ENCODE data around the gene PNMA6A. TPM values are rescaled to one million over a fixed set of nuclear protein-coding genes. Genes with fewer than 3 reads are reported as not detected.
"Not testable (repeated sequence)": the region's sequence is repeated elsewhere in the genome, so short reads cannot be mapped to it uniquely, and the experiment has no call there.

PNMA6A gene
- total RNA-seq (2014; rRNA removed; shearing (Covaris generic)) = 7.5 and 9.8 TPM in 2 replicates

DNA sequence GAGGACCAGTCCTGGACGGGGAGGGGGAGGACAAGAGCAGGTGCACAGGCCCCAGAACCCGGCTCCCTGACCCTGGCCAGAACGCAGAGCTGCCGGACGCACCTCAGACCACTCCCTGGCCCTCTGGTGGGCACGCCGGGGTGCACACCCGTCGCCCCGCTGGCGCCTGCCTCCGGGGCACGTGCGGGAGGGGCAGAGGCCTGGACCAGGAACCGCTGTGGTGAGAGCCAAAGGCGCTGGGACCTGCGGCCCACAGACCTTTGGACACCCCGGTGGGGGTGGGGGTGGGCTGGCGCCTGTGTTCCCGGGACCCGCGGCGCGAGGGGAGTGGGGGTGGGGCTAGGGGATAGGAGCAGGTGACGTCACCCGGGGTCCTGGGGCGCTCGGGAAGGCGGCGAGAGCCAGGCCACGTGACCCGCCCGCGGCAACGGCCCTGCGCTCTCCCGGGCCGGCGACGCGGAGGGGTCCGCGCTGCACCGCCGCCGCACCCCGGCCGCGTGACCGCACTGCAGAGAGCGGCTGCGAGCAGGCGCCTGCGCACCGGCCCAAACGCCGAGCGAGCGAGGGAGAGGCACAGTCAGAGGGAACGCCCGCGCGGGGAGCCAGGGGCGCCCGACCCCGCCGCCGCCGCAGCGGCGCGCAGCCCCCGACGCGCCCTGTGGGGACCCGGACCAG lies at the start of gene PNMA6A:
PNMA6A (plus strand) TSS at position 546 of the 675 bp plus-strand sequence. CDS start 609 bp downstream, outside the sequence.
- H3K27me3 ChIP-seq (ENCODE audit: control insufficient read depth, insufficient read depth, low read length); DNase-seq; H3K36me3 ChIP-seq (replicated peaks; ENCODE audit: control insufficient read depth, insufficient read depth, low read length); H3K4me3 ChIP-seq (ENCODE audit: insufficient read depth, low read depth, low read length): not testable (repeated sequence)

DNA sequence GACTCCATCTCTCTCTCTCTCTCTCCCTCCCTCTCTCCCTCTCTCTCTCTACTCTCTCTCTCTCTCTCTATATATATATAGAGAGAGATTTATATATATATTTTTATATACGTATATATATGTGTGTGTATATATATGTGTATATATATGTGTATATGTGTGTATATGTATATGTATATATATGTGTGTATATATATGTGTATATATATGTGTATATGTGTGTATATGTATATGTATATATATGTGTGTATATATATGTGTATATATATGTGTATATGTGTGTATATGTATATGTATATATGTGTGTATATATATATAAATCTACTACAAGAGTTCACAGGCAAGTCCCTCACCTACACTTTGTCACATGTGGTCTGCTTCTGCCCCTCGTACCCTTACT lies 45.8 kb upstream of the PNMA6A start:
- not testable (repeated sequence) for H3K27me3 ChIP-seq (ENCODE audit: control insufficient read depth, insufficient read depth, low read length); H3K4me3 ChIP-seq (ENCODE audit: insufficient read depth, low read depth, low read length); DNase-seq; H3K36me3 ChIP-seq (replicated peaks; ENCODE audit: control insufficient read depth, insufficient read depth, low read length)

DNA sequence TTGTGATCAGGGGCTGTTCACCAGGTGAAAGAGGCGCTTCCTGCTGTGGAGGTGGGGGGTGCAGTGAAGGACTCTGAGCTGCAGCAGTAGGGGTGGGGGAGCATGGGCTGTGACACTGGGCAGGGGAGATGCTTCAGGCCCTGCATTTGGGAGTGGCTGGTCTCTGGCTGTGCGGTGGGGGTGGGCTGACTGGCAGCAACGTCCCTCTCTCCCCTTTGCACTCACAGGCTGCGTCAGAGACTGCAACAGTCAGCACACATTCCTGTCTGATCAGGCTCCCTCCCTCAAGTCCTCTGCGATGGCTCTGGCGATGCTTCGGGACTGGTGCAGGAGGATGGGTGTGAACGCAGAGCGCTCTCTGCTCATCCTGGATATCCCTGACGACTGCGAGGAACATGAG lies 43.8 kb upstream of the PNMA6A start:
- not testable (repeated sequence) for H3K4me3 ChIP-seq (ENCODE audit: insufficient read depth, low read depth, low read length); H3K36me3 ChIP-seq (replicated peaks; ENCODE audit: control insufficient read depth, insufficient read depth, low read length); H3K27me3 ChIP-seq (ENCODE audit: control insufficient read depth, insufficient read depth, low read length)
- DNase-seq = peak; percentile 24

DNA sequence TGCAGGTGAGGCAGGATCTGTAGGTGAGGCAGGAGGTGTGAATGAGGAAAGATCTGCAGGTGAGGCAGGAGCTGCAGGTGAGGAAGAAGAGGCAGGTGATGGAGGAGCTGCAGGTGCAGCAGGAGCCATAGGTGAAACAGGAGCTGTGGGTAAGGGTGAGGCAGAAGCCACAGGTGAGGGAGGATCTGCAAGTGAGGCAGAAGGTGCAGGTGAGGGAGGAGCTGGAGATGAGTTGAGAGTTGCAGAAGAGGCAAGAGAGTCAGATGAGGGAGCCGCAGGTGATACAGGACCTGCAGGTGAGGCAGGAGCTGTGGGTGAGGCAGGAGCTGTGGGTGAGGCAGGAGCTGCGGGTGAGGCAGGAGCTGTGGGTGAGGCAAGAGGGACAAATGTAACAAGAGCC lies 43.1 kb upstream of the PNMA6A start:
- H3K27me3 ChIP-seq (ENCODE audit: control insufficient read depth, insufficient read depth, low read length) = no peaks in the 10 kb centered on the region

DNA sequence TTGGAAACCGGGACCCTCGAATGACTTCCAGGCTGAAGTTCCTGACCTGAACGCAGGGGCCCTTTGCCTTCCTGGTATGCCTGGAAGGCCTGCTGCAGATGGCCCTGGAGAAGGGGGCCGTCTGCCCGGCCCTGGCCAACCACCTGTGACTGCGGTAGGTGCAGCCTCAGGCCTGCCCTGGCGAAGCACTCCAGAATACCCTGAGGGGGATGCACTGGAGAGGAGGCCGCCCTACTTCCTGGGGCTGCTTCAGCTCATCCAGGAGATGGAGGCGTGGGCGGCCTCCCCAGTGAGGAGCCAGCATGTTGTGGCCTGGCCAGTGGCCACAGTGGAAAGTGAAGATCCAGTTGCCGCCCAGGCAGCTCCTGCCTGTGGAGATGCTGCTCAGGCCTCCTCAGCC lies 42.4 kb upstream of the PNMA6A start:
- Histone ChIP-seq H3K4me3 (ENCODE audit: insufficient read depth, low read depth, low read length) (no peak overlapping the region), H3K27me3 (ENCODE audit: control insufficient read depth, insufficient read depth, low read length) (no peaks in the 10 kb centered on the region), H3K36me3 (replicated peaks; ENCODE audit: control insufficient read depth, insufficient read depth, low read length) (no peaks in the 10 kb centered on the region)
- DNase-seq = peak; percentile 23

More for the DNA sequence above, 43.1 kb upstream of the PNMA6A start:
- no peak for DNase-seq
- no peaks in the 10 kb centered on the region for H3K36me3 ChIP-seq (replicated peaks; ENCODE audit: control insufficient read depth, insufficient read depth, low read length)
- H3K4me3 ChIP-seq (ENCODE audit: insufficient read depth, low read depth, low read length) = no peak overlapping the region

DNA sequence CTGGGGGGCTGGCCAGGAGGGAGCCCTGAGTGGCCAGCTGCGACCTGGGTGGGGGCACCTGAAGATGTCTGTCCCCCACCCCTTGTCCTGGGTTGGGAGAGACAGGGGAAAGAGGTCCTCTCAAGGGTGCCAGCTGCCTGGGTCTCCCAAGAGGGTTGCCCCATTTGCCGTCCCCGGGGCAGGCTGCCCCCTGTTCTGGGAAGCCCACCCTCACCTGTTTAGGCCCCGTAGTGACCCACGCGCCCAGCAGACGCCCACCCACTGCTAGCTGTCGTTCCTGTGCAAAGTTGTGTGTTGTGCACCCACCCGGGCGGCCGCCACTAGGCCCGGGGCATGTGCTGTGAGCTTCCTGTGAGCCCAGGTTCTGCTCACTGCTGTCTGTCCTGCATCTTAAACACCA lies 41.5 kb upstream of the PNMA6A start:
- Histone ChIP-seq H3K36me3 (replicated peaks; ENCODE audit: control insufficient read depth, insufficient read depth, low read length) (no peaks in the 10 kb centered on the region), H3K4me3 (ENCODE audit: insufficient read depth, low read depth, low read length) (no peak overlapping the region), H3K27me3 (ENCODE audit: control insufficient read depth, insufficient read depth, low read length) (no peaks in the 10 kb centered on the region)
- peak; percentile 23 for DNase-seq

DNA sequence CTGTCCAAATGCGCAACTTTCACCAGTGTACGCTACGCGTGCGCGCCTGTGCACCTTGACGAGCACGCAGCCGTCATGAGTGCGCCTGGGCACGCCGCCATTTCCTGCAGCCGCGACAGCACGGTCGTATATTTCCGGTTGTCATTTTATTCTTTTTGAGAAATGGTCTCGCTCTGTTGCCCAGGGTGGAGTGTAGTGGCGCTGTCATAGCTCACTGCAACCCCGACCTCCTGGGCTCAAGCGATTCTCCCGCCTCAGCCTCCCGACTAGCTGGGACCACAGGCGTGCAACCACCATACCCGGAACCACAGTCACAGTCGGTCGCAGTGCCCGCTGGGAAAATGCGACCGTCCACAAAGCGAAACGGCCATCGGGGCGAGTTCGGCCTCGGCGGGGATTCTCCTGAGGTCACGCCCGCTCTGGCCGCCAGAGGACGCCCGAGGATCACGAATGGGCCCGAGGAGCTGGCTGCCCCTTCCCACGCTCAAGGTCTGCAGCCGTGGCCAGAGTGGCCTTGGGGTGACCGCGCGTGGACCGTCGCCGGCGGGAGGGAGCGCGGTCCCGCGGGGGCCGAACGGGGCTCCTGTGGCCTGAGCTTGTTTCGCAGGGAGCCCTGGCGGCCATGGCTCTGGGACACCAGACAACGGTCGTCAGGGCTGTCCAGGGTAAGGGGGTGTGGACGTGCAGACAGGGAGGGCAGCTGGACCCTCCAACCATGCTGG lies 39.7 kb upstream of the PNMA6A start:
- no peaks in the 10 kb centered on the region for H3K36me3 ChIP-seq (replicated peaks; ENCODE audit: control insufficient read depth, insufficient read depth, low read length)
- H3K27me3 ChIP-seq (ENCODE audit: control insufficient read depth, insufficient read depth, low read length) = no peaks in the 10 kb centered on the region
- H3K4me3 ChIP-seq (ENCODE audit: insufficient read depth, low read depth, low read length) = peak overlapping the region; percentile 16; the same call in 1 of the 2 replicates
- peak; percentile 84 for DNase-seq

DNA sequence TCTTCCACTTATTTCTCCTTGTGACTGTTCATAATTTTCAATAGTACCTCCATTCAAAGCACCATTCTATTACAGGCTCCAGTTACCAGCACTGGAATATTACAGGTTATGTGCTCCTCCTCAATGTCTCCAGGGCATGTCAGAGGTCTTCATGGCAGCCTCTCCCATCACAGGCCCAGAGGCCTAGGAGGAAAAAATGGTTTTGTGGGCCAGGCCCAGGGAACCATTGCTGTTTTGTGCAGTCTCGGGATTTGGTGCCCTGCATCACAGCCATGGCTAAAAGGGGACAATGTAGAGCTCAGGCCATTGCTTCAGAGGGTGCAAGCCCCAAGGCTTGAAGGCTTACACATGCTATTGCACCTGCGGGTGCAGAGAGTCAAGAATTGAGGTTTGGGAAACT lies 23.2 kb upstream of the PNMA6A start:
- H3K4me3 ChIP-seq (ENCODE audit: insufficient read depth, low read depth, low read length) = no peak overlapping the region
- DNase-seq = no peak
- H3K27me3 ChIP-seq (ENCODE audit: control insufficient read depth, insufficient read depth, low read length) = no peaks in the 10 kb centered on the region
- H3K36me3 ChIP-seq (replicated peaks; ENCODE audit: control insufficient read depth, insufficient read depth, low read length) = no peaks in the 10 kb centered on the region

DNA sequence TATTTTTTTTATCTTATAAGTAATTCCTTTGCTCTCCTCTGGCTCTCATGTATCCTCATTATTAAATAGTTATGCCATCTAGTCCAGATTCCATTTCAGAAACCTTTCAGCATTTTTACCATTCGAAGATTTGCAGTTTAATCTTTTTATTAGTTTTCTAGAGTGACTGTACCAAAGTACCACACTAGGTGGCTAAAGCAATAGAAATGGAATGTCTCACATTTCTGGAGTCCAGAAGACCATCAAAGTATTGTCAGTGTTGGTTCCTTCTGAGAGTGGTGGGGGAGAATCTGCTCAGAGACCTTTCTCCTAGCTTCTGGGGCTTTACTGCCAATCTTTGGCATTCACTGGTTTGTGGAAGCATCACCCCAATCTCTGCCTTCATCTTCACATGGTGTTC lies 19.7 kb upstream of the PNMA6A start:
- H3K36me3 ChIP-seq (replicated peaks; ENCODE audit: control insufficient read depth, insufficient read depth, low read length) = no peaks in the 10 kb centered on the region
- no peak for DNase-seq
- no peak overlapping the region for H3K4me3 ChIP-seq (ENCODE audit: insufficient read depth, low read depth, low read length)
- peaks cover 7% of the 10 kb centered on the region; the same call in 1 of the 2 replicates for H3K27me3 ChIP-seq (ENCODE audit: control insufficient read depth, insufficient read depth, low read length)

DNA sequence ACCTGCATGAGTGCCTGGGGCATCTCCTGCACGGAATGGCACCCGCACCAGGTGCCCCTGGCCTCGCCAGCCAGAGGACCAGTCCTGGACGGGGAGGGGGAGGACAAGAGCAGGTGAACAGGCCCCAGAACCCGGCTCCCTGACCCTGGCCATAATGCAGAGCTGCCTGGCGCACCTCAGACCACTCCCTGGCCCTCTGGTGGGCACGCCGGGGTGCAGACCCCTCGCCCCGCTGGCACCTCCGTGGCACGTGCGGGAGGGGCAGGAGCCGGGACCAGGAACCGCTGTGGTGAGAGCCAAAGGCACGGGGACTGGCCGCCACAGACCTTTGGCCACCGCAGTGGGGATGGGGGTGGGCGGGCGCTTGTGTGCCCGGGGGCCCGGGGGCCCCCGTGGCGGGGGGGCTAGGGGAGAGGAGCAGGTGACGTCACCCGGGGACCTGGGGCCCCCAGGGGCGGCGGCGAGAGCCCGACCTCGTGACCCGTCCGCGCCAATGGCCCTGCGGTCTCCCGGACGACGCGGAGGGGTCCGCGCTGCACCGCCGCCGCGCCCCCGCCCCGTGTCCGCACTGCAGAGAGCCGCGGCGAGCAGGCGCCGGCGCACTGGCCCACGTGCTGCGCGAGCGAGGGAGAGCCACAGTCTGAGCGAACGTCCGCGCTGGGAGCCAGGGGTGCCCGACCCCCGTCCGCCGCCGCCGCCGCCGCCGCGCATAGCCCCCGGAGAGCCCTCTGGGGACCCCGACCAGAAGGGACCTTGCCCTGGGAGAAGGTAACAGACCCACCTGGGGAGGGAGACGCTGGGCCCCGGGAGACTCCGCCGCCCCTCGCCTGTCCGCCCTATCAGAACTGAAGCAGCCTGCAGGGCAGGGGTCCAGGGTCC lies 16.1 kb upstream of the PNMA6A start, which contains the start of gene PNMA3:
PNMA3 (plus strand) TSS at position 600 of the 879 bp plus-strand sequence. CDS start 586 bp downstream, outside the sequence.
- no peaks in the 10 kb centered on the region for H3K36me3 ChIP-seq (replicated peaks; ENCODE audit: control insufficient read depth, insufficient read depth, low read length)
- H3K4me3 ChIP-seq (ENCODE audit: insufficient read depth, low read depth, low read length) = peak within 1 kb of the TSS; percentile 32
- DNase-seq = peak; percentile 79
- peaks cover 7% of the 10 kb centered on the region; the same call in 1 of the 2 replicates for H3K27me3 ChIP-seq (ENCODE audit: control insufficient read depth, insufficient read depth, low read length)

DNA sequence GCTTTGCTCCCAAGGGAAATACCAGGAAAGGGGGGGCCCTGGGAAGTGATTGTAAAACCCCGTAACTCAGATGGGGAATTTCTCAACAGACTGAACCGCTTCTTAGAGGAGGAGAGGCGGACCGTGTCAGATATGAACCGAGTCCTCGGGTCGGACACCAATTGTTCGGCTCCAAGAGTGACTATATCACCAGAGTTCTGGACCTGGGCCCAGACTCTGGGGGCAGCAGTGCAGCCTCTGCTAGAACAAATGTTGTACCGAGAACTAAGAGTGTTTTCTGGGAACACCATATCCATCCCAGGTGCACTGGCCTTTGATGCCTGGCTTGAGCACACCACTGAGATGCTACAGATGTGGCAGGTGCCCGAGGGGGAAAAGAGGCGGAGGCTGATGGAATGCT lies 15.0 kb upstream of the PNMA6A start:
- Histone ChIP-seq H3K27me3 (ENCODE audit: control insufficient read depth, insufficient read depth, low read length) (peaks cover 7% of the 10 kb centered on the region; the same call in 1 of the 2 replicates), H3K4me3 (ENCODE audit: insufficient read depth, low read depth, low read length) (no peak overlapping the region), H3K36me3 (replicated peaks; ENCODE audit: control insufficient read depth, insufficient read depth, low read length) (no peaks in the 10 kb centered on the region)
- DNase-seq = peak; percentile 28

DNA sequence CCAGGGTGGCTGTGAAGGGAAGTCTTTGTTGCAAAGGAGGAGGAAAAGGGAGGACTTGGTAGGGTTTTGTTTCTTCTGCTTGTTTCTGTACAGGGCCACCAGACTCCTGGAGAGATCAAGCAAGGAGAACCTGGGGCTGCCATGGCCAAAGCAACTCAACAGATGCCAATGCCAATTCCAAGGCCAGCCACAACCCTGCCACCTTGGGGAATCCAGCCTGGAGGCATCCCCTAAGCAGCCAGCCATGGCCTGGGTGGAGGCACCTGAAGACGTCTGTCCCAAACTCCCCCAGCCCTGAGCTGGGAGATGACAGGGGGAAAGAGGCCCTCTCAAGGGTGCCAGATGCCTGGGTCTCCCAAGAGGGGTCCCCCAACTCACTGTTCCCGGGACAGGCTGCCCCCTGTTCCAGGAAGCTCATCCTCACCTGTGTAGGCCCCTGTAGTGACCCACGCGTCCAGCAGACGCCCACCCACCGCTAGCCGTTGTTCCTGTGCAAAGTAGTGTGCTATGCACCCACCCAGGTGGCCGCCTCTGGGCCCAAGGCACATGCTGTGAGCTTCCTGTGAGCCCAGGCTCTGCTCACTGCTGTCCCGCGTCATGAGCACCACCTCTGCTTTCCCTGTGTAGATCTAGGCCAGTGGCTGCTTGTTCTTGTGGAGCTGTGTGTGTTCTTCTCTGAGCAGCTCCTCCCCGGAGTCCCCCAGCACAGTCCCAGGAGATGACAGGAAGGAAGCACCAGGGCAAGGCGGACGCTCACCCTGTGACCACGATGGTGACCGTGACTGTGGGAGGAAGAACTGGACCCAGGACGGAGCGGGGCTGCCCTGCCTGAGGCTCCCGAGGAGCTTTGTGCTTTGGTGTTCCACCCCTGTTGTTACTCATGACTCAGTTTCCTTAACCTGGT lies 12.8 kb upstream of the PNMA6A start:
- Histone ChIP-seq H3K36me3 (replicated peaks; ENCODE audit: control insufficient read depth, insufficient read depth, low read length) (no peaks in the 10 kb centered on the region), H3K4me3 (ENCODE audit: insufficient read depth, low read depth, low read length) (no peak overlapping the region), H3K27me3 (ENCODE audit: control insufficient read depth, insufficient read depth, low read length) (peaks cover 7% of the 10 kb centered on the region; the same call in 1 of the 2 replicates)
- peak; percentile 13 for DNase-seq

DNA sequence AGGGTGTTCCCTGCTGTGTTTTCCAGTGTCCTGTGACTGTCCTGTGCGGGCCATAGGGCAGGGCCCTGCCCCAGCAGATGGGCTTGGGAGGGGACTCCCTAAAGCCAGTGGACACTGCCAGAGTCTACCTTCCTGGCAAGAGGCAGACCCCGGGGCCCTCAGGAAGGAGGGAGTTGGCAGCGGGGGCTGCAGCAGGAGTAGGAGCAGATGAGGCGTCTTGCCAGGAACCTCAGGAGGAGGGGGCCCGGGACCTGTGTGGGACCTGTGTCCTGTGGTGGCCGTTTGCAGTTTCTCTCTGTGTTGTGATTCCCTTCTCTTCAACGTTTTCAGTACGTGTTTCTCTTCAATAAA lies 12.2 kb upstream of the PNMA6A start:
- Histone ChIP-seq H3K27me3 (ENCODE audit: control insufficient read depth, insufficient read depth, low read length) (peaks cover 7% of the 10 kb centered on the region; the same call in 1 of the 2 replicates), H3K36me3 (replicated peaks; ENCODE audit: control insufficient read depth, insufficient read depth, low read length) (no peaks in the 10 kb centered on the region), H3K4me3 (ENCODE audit: insufficient read depth, low read depth, low read length) (no peak overlapping the region)
- peak; percentile 20 for DNase-seq
